COR-L47 (cell line): ENCODE results near the gene NQO1.
"Not testable (repeated sequence)": the region's sequence is repeated elsewhere in the genome, so short reads cannot be mapped to it uniquely, and the experiment has no call there.

ENCODE experiments used
- DNase-seq: peaks from one replicate; lab custom pipeline; 2025; lab: John Stamatoyannopoulos, UW

Gene NQO1

DNA sequence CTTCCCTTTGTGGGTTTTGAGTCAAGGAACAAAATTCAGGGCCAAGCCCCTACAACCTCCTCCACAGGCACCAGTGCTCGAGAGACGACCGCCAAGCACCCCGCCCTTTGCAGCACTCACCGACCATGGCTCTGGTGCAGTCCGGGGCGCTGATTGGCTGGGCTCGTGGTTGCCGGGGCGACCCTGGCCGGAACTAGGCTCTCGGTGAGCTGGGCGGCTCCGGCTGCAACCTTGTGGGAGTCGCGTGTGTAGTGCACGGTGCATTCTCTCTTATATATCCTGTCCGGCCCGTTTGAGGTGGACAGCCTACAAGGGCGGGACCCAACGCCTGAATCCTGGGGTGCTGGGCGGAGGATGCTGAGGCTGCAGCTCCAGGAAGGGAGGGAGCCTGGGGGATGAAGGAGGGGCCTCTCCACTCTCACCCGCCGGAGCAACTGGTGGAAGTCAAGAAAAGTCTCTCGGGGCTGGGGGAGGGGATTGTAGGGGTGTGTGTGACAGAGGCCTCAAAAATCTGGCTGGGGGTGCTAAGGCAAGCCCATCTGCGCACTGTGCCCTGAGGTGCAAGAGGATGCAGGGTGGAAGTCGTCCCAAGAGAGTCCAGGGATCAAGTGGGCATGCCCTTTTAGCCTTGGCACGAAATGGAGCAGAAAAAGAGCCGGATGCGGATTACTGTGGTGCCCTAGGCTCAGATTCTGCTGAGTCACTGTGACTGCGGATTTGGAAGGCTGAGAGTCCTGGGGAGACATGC lies at the start of gene NQO1:
Gene NQO1 (minus strand): TSS at position 248 of the 748 bp plus-strand sequence. CDS start 121 bp downstream, at position 127.
- peak; percentile 92 for DNase-seq

- no peak for DNase-seq
These were observed 49.2 kb upstream of the NQO1 start for GRCh38 chr16:69775563-69775962.

DNA sequence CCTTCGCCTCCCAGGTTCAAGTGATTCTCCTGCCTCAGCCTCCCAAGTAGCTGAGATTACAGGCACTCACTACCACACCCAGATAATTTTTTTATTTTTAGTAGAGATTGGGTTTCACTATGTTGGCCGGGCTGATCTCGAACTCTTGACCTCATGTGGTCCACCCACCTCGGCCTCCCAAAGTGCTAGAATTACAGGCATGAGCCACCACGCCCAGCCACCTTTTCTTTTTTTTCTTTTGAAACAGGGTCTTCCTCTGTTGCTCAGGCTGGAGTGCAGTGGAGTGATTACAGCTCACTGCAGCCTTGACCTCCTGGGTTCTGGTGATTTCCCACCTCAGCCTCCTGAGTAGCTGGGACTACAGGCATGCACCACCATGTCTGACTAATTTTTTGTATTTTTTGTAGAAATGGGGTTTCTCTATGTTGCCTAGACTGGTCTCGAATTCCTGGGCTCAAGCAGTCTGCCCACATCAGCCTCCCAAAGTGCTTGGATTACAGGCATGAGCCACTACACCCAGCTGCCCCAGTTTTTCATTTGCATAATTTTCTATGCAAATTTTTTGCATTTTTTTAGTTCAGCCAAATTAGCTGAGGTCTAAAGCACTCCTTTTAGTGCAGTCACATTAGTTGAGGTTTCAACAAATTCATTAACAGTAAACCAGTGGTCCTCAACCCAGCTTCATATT lies 47.0 kb upstream of the NQO1 start:
- DNase-seq: no peak

DNA sequence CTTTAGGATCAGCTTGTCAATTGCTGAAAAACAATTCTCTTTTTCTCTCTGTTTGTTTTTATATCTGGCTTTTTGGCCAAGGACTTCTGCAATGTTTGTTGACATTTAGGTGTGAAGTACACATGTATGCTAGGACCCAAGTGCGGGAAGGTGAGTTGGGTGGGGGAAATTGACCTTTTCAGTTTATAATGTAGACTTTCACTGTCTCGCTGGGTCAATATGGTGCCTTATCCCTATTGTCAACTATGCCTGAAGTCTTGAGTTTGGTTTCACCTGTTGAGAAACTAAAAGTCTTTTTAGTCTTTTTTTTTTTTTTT lies 45.2 kb upstream of the NQO1 start:
- no peak for DNase-seq

- no peak for DNase-seq
These were observed 43.0 kb upstream of the NQO1 start for GRCh38 chr16:69769404-69769803.

GRCh38 chr16:69768666-69769065 lies 42.3 kb upstream of the NQO1 start:
- DNase-seq: no peak

GRCh38 chr16:69767459-69768229 lies 41.3 kb upstream of the NQO1 start:
- no peak for DNase-seq

DNA sequence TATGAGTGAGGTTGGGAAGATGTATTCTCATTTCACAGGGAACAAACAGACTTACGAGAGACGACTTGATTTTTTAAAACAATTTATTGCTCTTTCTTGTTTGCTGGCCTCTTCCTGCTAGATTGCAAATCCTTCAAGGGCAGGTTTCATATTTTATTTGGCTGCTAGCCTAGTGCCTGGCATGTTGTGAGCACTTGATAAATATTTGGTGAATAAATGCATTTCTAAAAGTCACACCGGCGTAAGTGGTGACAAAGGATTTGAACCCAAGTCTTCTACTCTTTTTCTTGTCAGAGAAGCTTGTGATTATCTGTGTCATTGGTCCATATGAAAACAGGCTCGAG lies 37.2 kb upstream of the NQO1 start:
- no peak for DNase-seq

GRCh38 chr16:69762814-69763598 lies 36.6 kb upstream of the NQO1 start:
- DNase-seq: no peak

- DNase-seq: peak; percentile 80
These were observed 35.8 kb upstream of the NQO1 start, which contains the start of gene WWP2 for GRCh38 chr16:69761983-69762813. WWP2 (plus strand) TSS chr16:69762332; CDS start chr16:69787011, 24,679 bp downstream.

GRCh38 chr16:69757375-69757774 lies 31.0 kb upstream of the NQO1 start:
- not testable (repeated sequence) for DNase-seq

GRCh38 chr16:69756705-69757104 lies 30.3 kb upstream of the NQO1 start:
- DNase-seq: no peak

GRCh38 chr16:69754469-69755310 lies 28.3 kb upstream of the NQO1 start, which contains the start of gene NOB1:
NOB1 (minus strand) TSS chr16:69754926; CDS start chr16:69754910, 16 bp downstream.
- DNase-seq: peak; percentile 95

DNA sequence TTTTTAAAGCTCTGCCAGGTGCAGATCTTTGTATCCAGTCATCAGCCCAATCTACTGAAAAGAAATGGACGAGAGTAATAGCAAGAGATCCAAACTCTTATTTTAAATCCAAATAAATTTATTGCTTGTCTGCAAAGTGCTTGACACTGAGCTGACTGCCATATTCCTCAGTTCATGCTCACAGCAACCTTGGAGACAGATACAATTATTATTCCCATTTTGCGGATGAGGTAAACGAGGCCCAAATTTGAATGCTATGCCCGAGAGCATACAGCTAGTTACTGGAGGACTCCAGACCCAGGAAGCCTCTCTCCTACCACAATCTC lies 27.7 kb upstream of the NQO1 start:
- no peak for DNase-seq

- DNase-seq: no peak
These were observed 22.5 kb upstream of the NQO1 start for GRCh38 chr16:69748694-69749345.

- DNase-seq: no peak
These were observed 20.8 kb upstream of the NQO1 start for GRCh38 chr16:69747115-69747514.

DNA sequence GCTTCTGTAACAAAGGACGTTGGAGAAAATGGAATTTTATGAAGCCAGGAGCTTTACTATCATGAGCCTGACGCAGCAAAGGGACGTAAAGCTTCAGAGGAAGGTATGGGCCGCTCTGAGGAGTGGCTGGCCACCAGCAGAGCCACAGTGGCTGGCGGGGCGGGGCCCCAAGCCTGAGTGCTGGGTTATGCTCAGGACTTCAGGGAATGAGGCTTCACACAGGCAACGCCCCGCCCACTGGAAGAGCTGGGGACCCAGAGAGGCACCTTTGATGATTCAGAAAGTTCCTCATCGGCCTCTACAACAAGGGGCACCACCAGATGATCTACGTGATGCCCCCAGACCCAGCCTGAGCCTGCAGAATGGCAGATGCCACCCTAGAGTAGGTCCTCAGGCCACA lies 19.6 kb upstream of the NQO1 start:
- no peak for DNase-seq

GRCh38 chr16:69745232-69745612 lies 18.9 kb upstream of the NQO1 start:
- no peak for DNase-seq

GRCh38 chr16:69744363-69745231 lies 18.2 kb upstream of the NQO1 start:
- DNase-seq: no peak
